Upper lobe of left lung (tissue), 6 donors: ENCODE measurements around the gene FGF9. TPM values are rescaled to one million over a fixed set of nuclear protein-coding genes. Genes with fewer than 3 reads are reported as not detected.
A peak's percentile ranks its signal among the peaks of the same experiment; 100 is the strongest.

Source experiments
- ATAC-seq, 2 donors: fragments of 200-7000 bp; cut with Tn5 transposase; one replicate each; pipeline ENCODE4 v1.9.1; 2022; ENCODE audit warnings: mild to moderate bottlenecking in 2 of 2, moderate library complexity in 2 of 2; ENCODE audit not compliant: low FRiP score in 2 of 2
- DNase-seq, 2 donors: peaks; one replicate each; pipeline ENCODE4 v3.0.0-alpha.2; 2019 to 2020
- H3K27ac ChIP-seq, 4 donors: fragments of 200-600 bp; sonication (generic); one replicate each; pipeline ENCODE4 v1.5.1; 2016 to 2019
- H3K27me3 ChIP-seq, 4 donors: fragments of 200-600 bp; sonication (generic); one replicate each; pipeline ENCODE4 v1.5.1; 2017 to 2019
- H3K36me3 ChIP-seq, 4 donors: fragments of 200-600 bp; sonication (generic); one replicate each; pipeline ENCODE4 v1.5.1; 2016 to 2019
- H3K4me1 ChIP-seq, 4 donors: fragments of 200-600 bp; sonication (generic); one replicate each; pipeline ENCODE4 v1.5.1; 2018 to 2019
- H3K4me3 ChIP-seq, 4 donors: fragments of 200-600 bp; sonication (generic); one replicate each; pipeline ENCODE4 v1.5.1; 2017 to 2019; ENCODE audit warnings: mild to moderate bottlenecking in 2 of 4, moderate library complexity in 1 of 4
- H3K9me3 ChIP-seq, 4 donors: fragments of 200-600 bp; sonication (generic); one replicate each; pipeline ENCODE4 v1.5.1; 2018 to 2019
- EP300 ChIP-seq, 4 donors: sonication (generic); formaldehyde crosslinking; IDR thresholded peaks; one replicate each; pipeline ENCODE4 v1.5.1; 2017; ENCODE audit warnings: antibody characterized with exemption in 4 of 4, control low read depth in 2 of 4
- POLR2A ChIP-seq, 4 donors: fragments of 450-650 bp; IDR thresholded peaks; one replicate each; pipeline ENCODE4 v1.5.1; 2016 to 2017; ENCODE audit warnings: antibody characterized with exemption in 4 of 4, mild to moderate bottlenecking in 2 of 4
- POLR2AphosphoS5 ChIP-seq, 2 donors: sonication (generic); formaldehyde crosslinking; IDR thresholded peaks; one replicate each; pipeline ENCODE4 v1.5.1; 2017; ENCODE audit warnings: antibody characterized with exemption in 2 of 2
- WGBS, 2 donors: methylation state at CpG; one replicate each; pipeline ENCODE4 v1.1.5; 2017 to 2018; 5-methylcytosine and 5-hydroxymethylcytosine counted together
- total RNA-seq, 6 donors: library from RNA; depleted of rRNA in 4 of 6; stranded (reverse); fragments of >200 nt in 4 of 6; gene quantifications; one replicate each; pipeline versions ENCODE4 v1.1.0 to v1.2.1, GENCODE V29; 2016 to 2021
- TF ChIP-seq, protein P1 (sequence below), 6 experiments: fragments of 450-650 bp in 4 of 6; fragments of 200-600 bp in 2 of 6; sonication (generic) in 2 of 6; IDR thresholded peaks; one replicate each; pipeline ENCODE4 v1.5.1; 2016 to 2019; ENCODE audit warnings: antibody characterized with exemption in 6 of 6
- donor health status: DM: no; HTN: no; CAD: no; lungs with moderate emphysema.
- donor health status: DM: no; HTN: yes; CAD: no; lungs with severe emphysema.

Gene FGF9
- total RNA-seq, result 1 to 10 TPM in 2 of 6 donors, under 1 TPM in 3, not detected in 1; 0.11 to 3.6 (median 0.79) TPM

DNA sequence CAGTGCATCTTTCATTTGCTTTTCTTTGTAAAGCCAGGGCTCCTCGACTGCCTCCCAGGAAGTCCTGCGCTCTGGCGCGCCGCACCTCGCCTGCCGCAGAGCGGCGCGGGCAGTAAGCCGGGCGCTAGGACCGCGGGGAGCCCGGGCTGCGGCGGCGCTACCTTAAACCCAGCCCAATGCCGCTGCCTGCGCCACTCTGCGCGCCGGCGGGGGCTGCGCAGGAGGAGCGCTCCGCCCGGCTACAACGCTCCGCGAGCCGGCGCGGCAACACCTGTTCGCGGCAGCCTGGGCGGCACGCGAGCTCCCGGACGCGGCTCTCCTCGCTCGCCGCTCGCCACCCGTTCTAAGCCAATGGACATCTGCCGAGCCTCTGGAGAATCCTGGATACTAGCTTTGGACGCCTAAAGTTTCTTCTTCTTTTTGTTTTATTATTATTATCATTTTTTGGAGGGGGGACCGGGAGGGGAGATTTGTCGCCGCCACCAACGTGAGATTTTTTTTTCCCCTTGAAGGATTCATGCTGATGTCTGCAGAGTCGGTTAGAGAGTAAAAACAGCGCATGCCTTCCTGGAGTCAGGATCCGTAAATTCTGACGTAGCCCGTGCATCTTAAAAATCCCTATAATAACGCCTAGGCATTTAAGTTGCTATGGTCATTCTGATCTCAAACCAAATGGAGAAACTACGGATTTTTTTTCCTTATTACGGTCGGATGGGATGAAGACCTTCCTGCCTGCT, at the start of gene FGF9:
Gene FGF9, plus strand, starts transcription at position 191 of the 737 bp plus-strand sequence. CDS start 840 bp downstream, outside the sequence.
- Histone ChIP-seq H3K27ac (peak within 1 kb of the TSS in 3 of 4 donors; percentile 22 to 72 (median 47)), H3K36me3 (no peaks in the 10 kb centered on the region), H3K4me1 (peaks cover 53 to 73% (median 58%) of the 10 kb centered on the region in 4 donors), H3K9me3 (no peaks in the 10 kb centered on the region), H3K4me3 (peak within 1 kb of the TSS; percentile 50 to 74 (median 62)), H3K27me3 (peaks cover 0 to 41% (median 15%) of the 10 kb centered on the region in 4 donors)
- TF ChIP-seq, protein P1, sequence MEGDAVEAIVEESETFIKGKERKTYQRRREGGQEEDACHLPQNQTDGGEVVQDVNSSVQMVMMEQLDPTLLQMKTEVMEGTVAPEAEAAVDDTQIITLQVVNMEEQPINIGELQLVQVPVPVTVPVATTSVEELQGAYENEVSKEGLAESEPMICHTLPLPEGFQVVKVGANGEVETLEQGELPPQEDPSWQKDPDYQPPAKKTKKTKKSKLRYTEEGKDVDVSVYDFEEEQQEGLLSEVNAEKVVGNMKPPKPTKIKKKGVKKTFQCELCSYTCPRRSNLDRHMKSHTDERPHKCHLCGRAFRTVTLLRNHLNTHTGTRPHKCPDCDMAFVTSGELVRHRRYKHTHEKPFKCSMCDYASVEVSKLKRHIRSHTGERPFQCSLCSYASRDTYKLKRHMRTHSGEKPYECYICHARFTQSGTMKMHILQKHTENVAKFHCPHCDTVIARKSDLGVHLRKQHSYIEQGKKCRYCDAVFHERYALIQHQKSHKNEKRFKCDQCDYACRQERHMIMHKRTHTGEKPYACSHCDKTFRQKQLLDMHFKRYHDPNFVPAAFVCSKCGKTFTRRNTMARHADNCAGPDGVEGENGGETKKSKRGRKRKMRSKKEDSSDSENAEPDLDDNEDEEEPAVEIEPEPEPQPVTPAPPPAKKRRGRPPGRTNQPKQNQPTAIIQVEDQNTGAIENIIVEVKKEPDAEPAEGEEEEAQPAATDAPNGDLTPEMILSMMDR (IDR thresholded peaks at IDR 0.05), result peak in 2 of 6 experiments; percentile 11
- no peak for TF ChIP-seq EP300 (IDR thresholded peaks at IDR 0.05)
- peak in 1 of 2 donors; percentile 86 for TF ChIP-seq POLR2AphosphoS5 (IDR thresholded peaks at IDR 0.05)
- TF ChIP-seq POLR2A (IDR thresholded peaks at IDR 0.05), result peak in 2 of 4 donors; percentile 43 to 71
- WGBS, 2 donors, result 0 to 1% methylated on average over 25 to 61 of the region's 62 CpGs
- ATAC-seq (peak; percentile 91 to 93), DNase-seq (peak; percentile 82 to 96)

- H3K36me3 ChIP-seq, result no peaks in the 10 kb centered on the region
- WGBS, 2 donors, result 59 to 66% methylated on average over 8 of the region's 8 CpGs
- no peaks in the 10 kb centered on the region for H3K27me3 ChIP-seq
- no peaks in the 10 kb centered on the region for H3K9me3 ChIP-seq
- TF ChIP-seq, protein P1 (IDR thresholded peaks at IDR 0.05), result peak in 3 of 6 experiments; percentile 10 to 27 (median 19)
- no peak for TF ChIP-seq POLR2AphosphoS5 (IDR thresholded peaks at IDR 0.05)
- H3K4me1 ChIP-seq, result no peaks in the 10 kb centered on the region
- ATAC-seq, result peak in 1 of 2 donors; percentile 68
- DNase-seq, result no peak
- H3K4me3 ChIP-seq, result no peak overlapping the region
- no peak overlapping the region for H3K27ac ChIP-seq
Measured at GRCh38 chr13:21625366-21625765, 45.5 kb upstream of the FGF9 start.

- ATAC-seq, result no peak
- H3K36me3 ChIP-seq, result no peaks in the 10 kb centered on the region
- no peak for DNase-seq
- TF ChIP-seq POLR2A (IDR thresholded peaks at IDR 0.05), result no peak
- TF ChIP-seq, protein P1 (IDR thresholded peaks at IDR 0.05), result no peak
- TF ChIP-seq POLR2AphosphoS5 (IDR thresholded peaks at IDR 0.05), result no peak
- TF ChIP-seq EP300 (IDR thresholded peaks at IDR 0.05), result no peak
- no peak overlapping the region for H3K27ac ChIP-seq
- no peak overlapping the region for H3K4me3 ChIP-seq
- H3K4me1 ChIP-seq, result no peaks in the 10 kb centered on the region
- H3K9me3 ChIP-seq, result peaks cover 0 to 3% (median 0%) of the 10 kb centered on the region in 4 donors
- H3K27me3 ChIP-seq, result no peaks in the 10 kb centered on the region
Measured at GRCh38 chr13:21632196-21632595, 38.7 kb upstream of the FGF9 start.

DNA sequence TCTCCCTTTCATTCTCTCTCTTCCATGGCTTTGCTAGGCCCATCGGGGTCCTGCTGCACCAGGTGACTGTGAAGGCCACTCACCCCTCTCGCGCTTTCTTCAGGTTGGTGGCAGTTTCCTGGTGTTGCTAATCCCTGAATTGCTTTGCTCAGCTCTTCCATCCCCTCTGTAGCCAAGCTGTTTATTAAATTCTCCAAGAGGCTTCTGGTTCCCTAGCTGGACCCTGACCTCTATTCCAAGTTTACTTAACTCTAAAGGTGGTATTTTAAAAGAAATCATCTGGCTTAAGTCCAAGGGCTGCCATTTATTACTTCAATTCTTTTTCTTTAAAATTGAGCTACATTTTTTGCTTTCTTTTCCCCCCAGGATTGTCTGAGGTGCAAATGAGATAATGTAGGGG, 34.2 kb upstream of the FGF9 start:
- H3K27ac ChIP-seq, result no peak overlapping the region
- no peak for TF ChIP-seq POLR2AphosphoS5 (IDR thresholded peaks at IDR 0.05)
- no peak for TF ChIP-seq POLR2A (IDR thresholded peaks at IDR 0.05)
- TF ChIP-seq EP300 (IDR thresholded peaks at IDR 0.05), result no peak
- TF ChIP-seq, protein P1 (IDR thresholded peaks at IDR 0.05), result no peak
- no peaks in the 10 kb centered on the region for H3K36me3 ChIP-seq
- no peaks in the 10 kb centered on the region for H3K27me3 ChIP-seq
- no peaks in the 10 kb centered on the region for H3K9me3 ChIP-seq
- H3K4me1 ChIP-seq, result no peaks in the 10 kb centered on the region
- WGBS, 2 donors, result 96 to 98% methylated on average over 3 of the region's 3 CpGs
- ATAC-seq, result no peak
- no peak overlapping the region for H3K4me3 ChIP-seq
- DNase-seq, result no peak
